ENCODE measurements around the gene USP32. TPM values are rescaled to one million over a fixed set of nuclear protein-coding genes. Genes with fewer than 3 reads are reported as not detected.
"Not testable (repeated sequence)": the region's sequence is repeated elsewhere in the genome, so short reads cannot be mapped to it uniquely, and the experiment has no call there.

The USP32 gene
- polyA plus RNA-seq, 1 experiment = 23.8 TPM

GRCh38 chr17:60211282-60211681 lies 180.7 kb downstream of the USP32 start:
- H3K27me3 ChIP-seq (ENCODE audit: control insufficient read depth, insufficient read depth, low read length); DNase-seq (ENCODE audit: low read depth); H3K36me3 ChIP-seq (ENCODE audit: control insufficient read depth, insufficient read depth, low read length); CTCF ChIA-PET; POLR2A ChIA-PET; H3K4me3 ChIP-seq (ENCODE audit: low read depth, low read length): not testable (repeated sequence)

GRCh38 chr17:60208302-60208701 lies 183.6 kb downstream of the USP32 start:
- POLR2A ChIA-PET; CTCF ChIA-PET; H3K36me3 ChIP-seq (ENCODE audit: control insufficient read depth, insufficient read depth, low read length); DNase-seq (ENCODE audit: low read depth); H3K27me3 ChIP-seq (ENCODE audit: control insufficient read depth, insufficient read depth, low read length); H3K4me3 ChIP-seq (ENCODE audit: low read depth, low read length): not testable (repeated sequence)

GRCh38 chr17:60205782-60206181 lies 186.2 kb downstream of the USP32 start:
- H3K4me3 ChIP-seq (ENCODE audit: low read depth, low read length); H3K36me3 ChIP-seq (ENCODE audit: control insufficient read depth, insufficient read depth, low read length); CTCF ChIA-PET; H3K27me3 ChIP-seq (ENCODE audit: control insufficient read depth, insufficient read depth, low read length); DNase-seq (ENCODE audit: low read depth); POLR2A ChIA-PET: not testable (repeated sequence)

- POLR2A ChIA-PET; H3K4me3 ChIP-seq (ENCODE audit: low read depth, low read length); CTCF ChIA-PET; DNase-seq (ENCODE audit: low read depth); H3K36me3 ChIP-seq (ENCODE audit: control insufficient read depth, insufficient read depth, low read length); H3K27me3 ChIP-seq (ENCODE audit: control insufficient read depth, insufficient read depth, low read length): not testable (repeated sequence)
Measured at GRCh38 chr17:60198630-60199029, 193.3 kb downstream of the USP32 start.

- POLR2A ChIA-PET; DNase-seq (ENCODE audit: low read depth); CTCF ChIA-PET: not testable (repeated sequence)
Measured at GRCh38 chr17:60194141-60194540, 197.8 kb downstream of the USP32 start.

GRCh38 chr17:60193482-60193881 lies 198.5 kb downstream of the USP32 start:
- DNase-seq (ENCODE audit: low read depth) = no peak
- Histone ChIP-seq H3K27me3 (ENCODE audit: control insufficient read depth, insufficient read depth, low read length) (no peaks in the 10 kb centered on the region), H3K4me3 (ENCODE audit: low read depth, low read length) (no peak overlapping the region), H3K36me3 (ENCODE audit: control insufficient read depth, insufficient read depth, low read length) (peaks cover 6% of the 10 kb centered on the region)
- ChIA-PET POLR2A (no interaction called here), CTCF (no interaction called here)
- TF ChIP-seq CTCF (IDR thresholded peaks at IDR 0.05; ENCODE audit: insufficient read depth, low read depth, low read length) = no peak

More at GRCh38 chr17:60194141-60194540, 197.8 kb downstream of the USP32 start:
- not testable (repeated sequence) for H3K36me3 ChIP-seq (ENCODE audit: control insufficient read depth, insufficient read depth, low read length); H3K27me3 ChIP-seq (ENCODE audit: control insufficient read depth, insufficient read depth, low read length); H3K4me3 ChIP-seq (ENCODE audit: low read depth, low read length)

GRCh38 chr17:60193032-60193431 lies 198.9 kb downstream of the USP32 start:
- DNase-seq (ENCODE audit: low read depth); POLR2A ChIA-PET; CTCF ChIA-PET; H3K36me3 ChIP-seq (ENCODE audit: control insufficient read depth, insufficient read depth, low read length); H3K27me3 ChIP-seq (ENCODE audit: control insufficient read depth, insufficient read depth, low read length); H3K4me3 ChIP-seq (ENCODE audit: low read depth, low read length): not testable (repeated sequence)

GRCh38 chr17:60190032-60190431 lies 201.9 kb downstream of the USP32 start:
- POLR2A ChIA-PET; H3K36me3 ChIP-seq (ENCODE audit: control insufficient read depth, insufficient read depth, low read length); CTCF ChIA-PET: not testable (repeated sequence)

GRCh38 chr17:60188759-60189158 lies 203.2 kb downstream of the USP32 start:
- Histone ChIP-seq H3K36me3 (ENCODE audit: control insufficient read depth, insufficient read depth, low read length) (peaks cover 9% of the 10 kb centered on the region), H3K4me3 (ENCODE audit: low read depth, low read length) (no peak overlapping the region), H3K27me3 (ENCODE audit: control insufficient read depth, insufficient read depth, low read length) (no peaks in the 10 kb centered on the region)
- TF ChIP-seq CTCF (IDR thresholded peaks at IDR 0.05; ENCODE audit: insufficient read depth, low read depth, low read length) = no peak
- no peak for DNase-seq (ENCODE audit: low read depth)
- CTCF ChIA-PET = no interaction called here
- POLR2A ChIA-PET = no interaction called here

More at GRCh38 chr17:60190032-60190431, 201.9 kb downstream of the USP32 start:
- H3K27me3 ChIP-seq (ENCODE audit: control insufficient read depth, insufficient read depth, low read length); H3K4me3 ChIP-seq (ENCODE audit: low read depth, low read length); DNase-seq (ENCODE audit: low read depth): not testable (repeated sequence)

- CTCF ChIA-PET; H3K27me3 ChIP-seq (ENCODE audit: control insufficient read depth, insufficient read depth, low read length); POLR2A ChIA-PET; H3K36me3 ChIP-seq (ENCODE audit: control insufficient read depth, insufficient read depth, low read length); H3K4me3 ChIP-seq (ENCODE audit: low read depth, low read length): not testable (repeated sequence)
- peak; percentile 68 for DNase-seq (ENCODE audit: low read depth)
Measured at GRCh38 chr17:60186846-60187745, 204.8 kb downstream of the USP32 start.

- H3K4me3 ChIP-seq (ENCODE audit: low read depth, low read length); POLR2A ChIA-PET; H3K27me3 ChIP-seq (ENCODE audit: control insufficient read depth, insufficient read depth, low read length); DNase-seq (ENCODE audit: low read depth); H3K36me3 ChIP-seq (ENCODE audit: control insufficient read depth, insufficient read depth, low read length): not testable (repeated sequence)
- CTCF ChIA-PET = interaction anchor here (0.6 kb wide), 1 partner anchor 979 kb away, joined by 5 read pairs; no protein-coding TSS in a partner anchor
Measured at GRCh38 chr17:60186372-60186771, 205.6 kb downstream of the USP32 start.
